BLaER1 treated with 17β-estradiol and CSF1 and Interleukin-3, amounts not matched to agents 10 nM and 100 nM (cell line): ENCODE results near the gene SLC6A19.
"Not testable (repeated sequence)": the region's sequence is repeated elsewhere in the genome, so short reads cannot be mapped to it uniquely, and the experiment has no call there.

Experiments
- H3K27ac ChIP-seq, 11 experiments: shearing (Covaris generic); formaldehyde crosslinking; 2 replicates each; pipeline ENCODE4 v1.8.1; 2022
- H3K27me3 ChIP-seq, 11 experiments: shearing (Covaris generic); formaldehyde crosslinking; 2 replicates each; pipeline ENCODE4 v1.8.1; 2022
- H3K36me3 ChIP-seq, 11 experiments: shearing (Covaris generic); formaldehyde crosslinking; 2 replicates each; pipeline ENCODE4 v1.8.1; 2022
- H3K4me1 ChIP-seq, 10 experiments: shearing (Covaris generic); formaldehyde crosslinking; 2 replicates each; pipeline ENCODE4 v1.8.1; 2022
- H3K4me2 ChIP-seq, 11 experiments: shearing (Covaris generic); formaldehyde crosslinking; 2 replicates each; pipeline ENCODE4 v1.8.1; 2022
- H3K4me3 ChIP-seq, 10 experiments: shearing (Covaris generic); formaldehyde crosslinking; 2 replicates each; pipeline ENCODE4 v1.8.1; 2022
- H3K9ac ChIP-seq, 11 experiments: shearing (Covaris generic); formaldehyde crosslinking; 2 replicates each; pipeline ENCODE4 v1.8.1; 2022
- H3K9me3 ChIP-seq, 11 experiments: shearing (Covaris generic); formaldehyde crosslinking; replicated peaks in 1 of 11; 2 replicates each; pipeline ENCODE4 v1.8.1; 2022
- H4K20me1 ChIP-seq, 11 experiments: shearing (Covaris generic); formaldehyde crosslinking; 2 replicates each; pipeline ENCODE4 v1.8.1; 2022
- Cebpa-rat ChIP-seq, 11 experiments: shearing (Covaris generic); IDR thresholded peaks; 2 replicates each; pipeline ENCODE4 v1.8.1; 2022

Gene SLC6A19

DNA sequence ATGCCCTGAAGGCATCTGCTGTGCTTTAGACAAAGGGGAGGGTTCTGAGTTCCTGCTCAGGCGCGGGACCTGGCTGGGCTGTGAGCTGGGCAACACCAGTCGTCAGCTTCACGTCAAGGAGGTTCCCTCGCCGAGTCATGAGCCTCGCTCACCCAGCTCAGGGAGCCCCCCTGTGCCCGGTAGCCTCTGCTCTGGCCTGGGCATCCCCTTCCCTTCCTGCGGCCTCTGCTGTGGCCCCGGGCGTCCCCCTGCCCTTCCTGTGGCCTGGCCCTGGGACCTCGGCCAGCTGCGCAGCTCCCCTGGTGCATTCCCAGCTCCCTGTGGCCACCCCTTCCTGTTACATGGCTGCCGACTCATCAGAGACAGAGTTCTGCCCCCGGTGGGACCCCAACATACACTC, 63.6 kb downstream of the SLC6A19 start:
- Histone ChIP-seq H3K27ac (peak overlapping the region in 3 of 11 experiments; percentile 13 to 34 (median 18); a peak in 1 of 22 replicates), H3K9ac (peak overlapping the region in 1 of 11 experiments; percentile 24; a peak in 1 of 22 replicates), H4K20me1 (peaks cover 0 to 76% (median 8%) of the 10 kb centered on the region in 11 experiments; a peak in 11 of 22 replicates), H3K36me3 (peaks cover 0 to 100% (median 92%) of the 10 kb centered on the region in 11 experiments; a peak in 16 of 22 replicates), H3K4me3 (no peak overlapping the region), H3K27me3 (no peaks in the 10 kb centered on the region), H3K4me1 (0 out of 20 replicates have a peak, but pooled peaks cover 0 to 8% (median 0%) of the 10 kb centered on the region in 10 experiments), H3K4me2 (no peak overlapping the region), H3K9me3 (no peaks in the 10 kb centered on the region)
- TF ChIP-seq Cebpa-rat (IDR thresholded peaks at IDR 0.05) = no peak

DNA sequence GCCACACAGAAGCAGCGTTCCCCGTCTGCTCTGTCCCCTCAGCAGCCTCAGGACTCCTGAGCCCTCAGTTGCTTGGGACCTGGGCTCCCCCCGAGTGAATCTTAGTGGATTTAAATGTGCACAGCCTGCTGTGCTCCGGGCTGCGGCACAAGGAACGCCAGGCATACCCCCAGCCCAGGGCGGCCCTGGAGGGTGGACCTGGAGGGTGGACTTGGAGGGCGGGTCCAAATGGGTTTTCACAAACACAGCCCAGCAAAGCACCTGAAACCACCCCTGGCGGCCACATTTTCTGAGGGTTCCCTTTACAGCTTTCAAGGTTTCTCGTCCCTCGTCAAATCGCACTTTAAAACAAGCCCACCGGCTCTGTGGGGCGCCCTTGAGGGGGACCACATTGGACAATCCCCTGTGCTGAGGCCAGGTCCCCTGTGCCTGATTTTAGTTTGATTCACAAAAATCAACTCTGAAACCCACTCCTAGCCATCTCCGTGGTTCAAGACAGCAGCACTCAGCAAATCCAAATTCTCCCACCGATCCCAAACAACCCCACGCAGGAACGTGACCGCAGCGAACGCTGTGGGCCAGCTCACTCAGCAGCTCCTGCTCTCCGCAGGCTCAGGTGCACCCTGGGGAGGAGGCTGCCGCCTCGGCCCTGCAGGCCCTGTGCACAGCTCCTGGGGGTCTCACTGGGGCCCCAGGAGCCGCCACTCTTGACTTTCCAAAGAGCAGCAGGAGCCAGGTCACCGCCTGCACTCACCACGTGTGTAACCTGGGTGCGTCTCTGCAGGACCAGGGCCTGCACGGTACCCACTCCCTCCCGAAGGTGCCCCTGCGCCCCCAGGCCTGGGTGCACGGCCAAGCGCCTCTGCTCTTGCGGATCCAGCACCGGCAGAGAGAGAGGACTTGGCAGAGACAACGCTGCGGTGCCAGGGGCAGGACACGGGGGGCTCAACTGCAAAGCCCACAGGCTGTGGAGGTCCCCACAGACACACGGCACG, 64.4 kb downstream of the SLC6A19 start:
- H3K9me3 ChIP-seq = no peaks in the 10 kb centered on the region
- H3K9ac ChIP-seq = peak overlapping the region in 1 of 11 experiments; percentile 24; a peak in 1 of 22 replicates
- H3K4me2 ChIP-seq = no peak overlapping the region
- H3K4me1 ChIP-seq = 0 out of 20 replicates have a peak, but pooled peaks cover 0 to 8% (median 0%) of the 10 kb centered on the region in 10 experiments
- no peak overlapping the region for H3K4me3 ChIP-seq
- peaks cover 0 to 84% (median 6%) of the 10 kb centered on the region in 11 experiments; a peak in 12 of 22 replicates for H4K20me1 ChIP-seq
- TF ChIP-seq Cebpa-rat (IDR thresholded peaks at IDR 0.05) = no peak
- peak overlapping the region in 3 of 11 experiments; percentile 13 to 34 (median 18); a peak in 1 of 22 replicates for H3K27ac ChIP-seq
- peaks cover 0 to 100% (median 92%) of the 10 kb centered on the region in 11 experiments; a peak in 16 of 22 replicates for H3K36me3 ChIP-seq
- H3K27me3 ChIP-seq = no peaks in the 10 kb centered on the region

DNA sequence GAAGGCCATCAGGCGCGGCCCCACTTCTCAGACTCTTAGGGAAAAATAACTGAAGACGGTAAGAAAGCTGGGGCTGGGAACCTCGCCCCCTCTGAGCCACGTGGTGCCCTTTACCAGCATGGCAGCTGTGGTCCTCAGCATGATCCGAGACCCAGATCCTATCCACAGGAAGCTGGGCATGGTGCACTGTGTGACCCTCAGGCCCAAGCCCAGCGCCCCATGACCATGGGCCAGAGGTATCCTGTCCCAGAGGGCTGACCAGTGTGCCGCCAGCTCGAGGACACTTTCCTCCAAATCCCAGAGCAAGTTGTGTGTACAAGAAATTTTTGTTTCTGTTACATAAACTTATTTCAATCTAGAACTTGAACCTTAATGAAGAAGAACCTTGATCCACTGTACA, 65.4 kb downstream of the SLC6A19 start:
- no peak for TF ChIP-seq Cebpa-rat (IDR thresholded peaks at IDR 0.05)
- no peak overlapping the region for H3K27ac ChIP-seq
- no peak overlapping the region for H3K4me2 ChIP-seq
- H4K20me1 ChIP-seq = peaks cover 0 to 85% (median 8%) of the 10 kb centered on the region in 11 experiments; a peak in 11 of 22 replicates
- H3K27me3 ChIP-seq = no peaks in the 10 kb centered on the region
- peaks cover 0 to 100% (median 93%) of the 10 kb centered on the region in 11 experiments; a peak in 16 of 22 replicates for H3K36me3 ChIP-seq
- no peak overlapping the region for H3K9ac ChIP-seq
- H3K4me1 ChIP-seq = 0 out of 20 replicates have a peak, but pooled peaks cover 0 to 8% (median 0%) of the 10 kb centered on the region in 10 experiments
- no peaks in the 10 kb centered on the region for H3K9me3 ChIP-seq
- no peak overlapping the region for H3K4me3 ChIP-seq

- peaks cover 0 to 87% (median 12%) of the 10 kb centered on the region in 11 experiments; a peak in 11 of 22 replicates for H4K20me1 ChIP-seq
- not testable (repeated sequence) for H3K27me3 ChIP-seq, H3K27ac ChIP-seq, H3K4me3 ChIP-seq, H3K9ac ChIP-seq, H3K4me1 ChIP-seq, H3K4me2 ChIP-seq, H3K9me3 ChIP-seq
- H3K36me3 ChIP-seq = peaks cover 0 to 100% (median 93%) of the 10 kb centered on the region in 11 experiments; a peak in 16 of 22 replicates
Measured at GRCh38 chr5:1267464-1267863, 66.1 kb downstream of the SLC6A19 start.

- Histone ChIP-seq H3K4me2 (no peak overlapping the region), H3K27ac (no peak overlapping the region), H3K4me3 (no peak overlapping the region), H3K9me3 (no peaks in the 10 kb centered on the region), H3K4me1 (0 out of 20 replicates have a peak, but pooled peaks cover 0 to 8% (median 0%) of the 10 kb centered on the region in 10 experiments), H3K9ac (no peak overlapping the region), H3K27me3 (no peaks in the 10 kb centered on the region), H4K20me1 (peaks cover 0 to 81% (median 12%) of the 10 kb centered on the region in 11 experiments; a peak in 11 of 22 replicates), H3K36me3 (peaks cover 0 to 94% (median 87%) of the 10 kb centered on the region in 11 experiments; a peak in 16 of 22 replicates)
- no peak for TF ChIP-seq Cebpa-rat (IDR thresholded peaks at IDR 0.05)
Measured at GRCh38 chr5:1268056-1268455, 66.7 kb downstream of the SLC6A19 start.

GRCh38 chr5:1268666-1269065, 67.3 kb downstream of the SLC6A19 start:
- TF ChIP-seq Cebpa-rat (IDR thresholded peaks at IDR 0.05) = no peak
- Histone ChIP-seq H3K9me3 (peaks cover 0 to 1% (median 0%) of the 10 kb centered on the region in 11 experiments; a peak in 5 of 22 replicates), H3K27me3 (no peaks in the 10 kb centered on the region), H4K20me1 (peaks cover 0 to 76% (median 12%) of the 10 kb centered on the region in 11 experiments; a peak in 11 of 22 replicates), H3K36me3 (peaks cover 0 to 89% (median 83%) of the 10 kb centered on the region in 11 experiments; a peak in 16 of 22 replicates), H3K9ac (no peak overlapping the region), H3K27ac (no peak overlapping the region), H3K4me3 (no peak overlapping the region), H3K4me1 (0 out of 20 replicates have a peak, but pooled peaks cover 0 to 8% (median 0%) of the 10 kb centered on the region in 10 experiments), H3K4me2 (no peak overlapping the region)

- H3K9me3 ChIP-seq = peaks cover 0 to 19% (median 6%) of the 10 kb centered on the region in 11 experiments; a peak in 10 of 22 replicates
- H3K4me1 ChIP-seq = 0 out of 20 replicates have a peak, but pooled peaks cover 0 to 3% (median 0%) of the 10 kb centered on the region in 10 experiments
- H3K9ac ChIP-seq = no peak overlapping the region
- H4K20me1 ChIP-seq = peaks cover 0 to 73% (median 6%) of the 10 kb centered on the region in 11 experiments; a peak in 10 of 22 replicates
- H3K4me2 ChIP-seq = no peak overlapping the region
- TF ChIP-seq Cebpa-rat (IDR thresholded peaks at IDR 0.05) = no peak
- H3K4me3 ChIP-seq = no peak overlapping the region
- H3K27ac ChIP-seq = no peak overlapping the region
- H3K27me3 ChIP-seq = no peaks in the 10 kb centered on the region
- H3K36me3 ChIP-seq = peaks cover 0 to 89% (median 83%) of the 10 kb centered on the region in 11 experiments; a peak in 16 of 22 replicates
Measured at GRCh38 chr5:1270426-1270825, 69.0 kb downstream of the SLC6A19 start.

GRCh38 chr5:1270933-1271914, 69.8 kb downstream of the SLC6A19 start:
- no peaks in the 10 kb centered on the region for H3K27me3 ChIP-seq
- no peak overlapping the region for H3K4me3 ChIP-seq
- no peak overlapping the region for H3K27ac ChIP-seq
- no peaks in the 10 kb centered on the region for H3K4me1 ChIP-seq
- H3K4me2 ChIP-seq = no peak overlapping the region
- H3K9ac ChIP-seq = no peak overlapping the region
- H3K36me3 ChIP-seq = peaks cover 0 to 88% (median 78%) of the 10 kb centered on the region in 11 experiments; a peak in 16 of 22 replicates
- peaks cover 0 to 72% (median under 1%) of the 10 kb centered on the region in 11 experiments; a peak in 10 of 22 replicates for H4K20me1 ChIP-seq
- TF ChIP-seq Cebpa-rat (IDR thresholded peaks at IDR 0.05) = no peak
- H3K9me3 ChIP-seq = peaks cover 0 to 21% (median 6%) of the 10 kb centered on the region in 11 experiments; a peak in 10 of 22 replicates
